ENCODE measurements around the gene ABCG5.

Gene ABCG5

GRCh38 chr2:43824951-43825493 is 13.6 kb downstream of the ABCG5 start:
- H3K4me3 ChIP-seq (ENCODE audit: low read depth, low read length), result no peak overlapping the region
- no peak for DNase-seq (ENCODE audit: low read depth, low spot score)
- TF ChIP-seq CTCF (IDR thresholded peaks at IDR 0.05; ENCODE audit: low read depth, low read length), result no peak
- in situ Hi-C loops (cut with HindIII; ENCODE audit: low sequenced_read_pairs), result no loop called here

GRCh38 chr2:43824512-43824911 is 14.1 kb downstream of the ABCG5 start:
- in situ Hi-C loops (cut with HindIII; ENCODE audit: low sequenced_read_pairs), result no loop called here
- H3K4me3 ChIP-seq (ENCODE audit: low read depth, low read length), result no peak overlapping the region
- no peak for TF ChIP-seq CTCF (IDR thresholded peaks at IDR 0.05; ENCODE audit: low read depth, low read length)
- DNase-seq (ENCODE audit: low read depth, low spot score), result no peak

- in situ Hi-C loops (cut with HindIII; ENCODE audit: low sequenced_read_pairs), result no loop called here
- no peak for TF ChIP-seq CTCF (IDR thresholded peaks at IDR 0.05; ENCODE audit: low read depth, low read length)
- H3K4me3 ChIP-seq (ENCODE audit: low read depth, low read length), result no peak overlapping the region
- no peak for DNase-seq (ENCODE audit: low read depth, low spot score)
Observed at GRCh38 chr2:43823751-43824150, 14.9 kb downstream of the ABCG5 start.

GRCh38 chr2:43822839-43823238 is 15.8 kb downstream of the ABCG5 start:
- H3K4me3 ChIP-seq (ENCODE audit: low read depth, low read length), result no peak overlapping the region
- in situ Hi-C loops (cut with HindIII; ENCODE audit: low sequenced_read_pairs), result no loop called here
- no peak for TF ChIP-seq CTCF (IDR thresholded peaks at IDR 0.05; ENCODE audit: low read depth, low read length)
- DNase-seq (ENCODE audit: low read depth, low spot score), result no peak

- in situ Hi-C loops (cut with HindIII; ENCODE audit: low sequenced_read_pairs), result no loop called here
- no peak for DNase-seq (ENCODE audit: low read depth, low spot score)
- TF ChIP-seq CTCF (IDR thresholded peaks at IDR 0.05; ENCODE audit: low read depth, low read length), result no peak
- H3K4me3 ChIP-seq (ENCODE audit: low read depth, low read length), result no peak overlapping the region
Observed at GRCh38 chr2:43819491-43820163, 19.0 kb downstream of the ABCG5 start.

- DNase-seq (ENCODE audit: low read depth, low spot score), result peak; percentile 34
- TF ChIP-seq CTCF (IDR thresholded peaks at IDR 0.05; ENCODE audit: low read depth, low read length), result no peak
- in situ Hi-C loops (cut with HindIII; ENCODE audit: low sequenced_read_pairs), result no loop called here
- no peak overlapping the region for H3K4me3 ChIP-seq (ENCODE audit: low read depth, low read length)
Observed at GRCh38 chr2:43818761-43819160, 19.9 kb downstream of the ABCG5 start.

Data from astrocyte of the spinal cord (primary cell).